Measurements from ENCODE around the gene BCS1L.

Gene BCS1L

DNA sequence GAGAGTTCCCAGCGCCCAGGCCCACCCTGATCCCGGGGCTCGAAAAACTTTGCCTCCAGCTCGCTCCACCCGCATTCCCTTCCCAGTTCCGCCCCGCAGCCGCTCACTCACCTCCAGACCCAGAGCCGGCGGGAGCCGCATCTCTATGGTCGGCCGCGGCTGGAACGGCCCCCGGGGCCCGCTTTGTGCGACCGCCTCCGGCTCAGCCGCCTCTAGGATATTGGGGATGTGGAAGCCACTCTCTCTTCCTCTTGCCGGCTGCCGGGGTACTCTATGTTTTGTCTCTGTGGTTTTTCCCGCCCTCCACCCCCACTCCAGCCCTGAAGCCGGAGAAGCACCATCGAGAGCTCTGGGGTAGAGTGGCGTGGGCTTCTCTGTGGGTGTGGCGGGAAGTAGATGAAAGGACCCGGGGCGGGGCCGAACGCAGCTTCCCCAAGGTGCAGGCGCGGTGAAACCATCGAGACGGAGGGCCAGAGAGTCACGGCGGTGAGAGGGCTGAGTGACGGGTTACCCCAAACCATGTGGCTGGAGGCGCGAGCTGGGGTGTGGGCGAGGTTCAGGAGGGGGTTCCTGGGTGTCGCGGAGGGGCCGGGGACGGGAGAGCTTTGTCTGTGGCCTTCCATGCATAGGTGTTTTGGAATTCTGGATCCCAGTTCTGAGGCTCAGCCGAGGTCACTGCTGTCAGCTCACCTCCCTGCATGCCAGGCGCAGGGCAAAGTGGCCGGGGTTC is at the start of gene BCS1L, which contains the start of gene ZNF142:
Gene BCS1L, plus strand, starts transcription at position 426 of the 730 bp plus-strand sequence. CDS start 1,305 bp downstream, outside the sequence.
Gene ZNF142, minus strand, starts transcription at position 366 of the 730 bp plus-strand sequence. CDS start 3,194 bp downstream, outside the sequence.
- peak within 1 kb of the TSS; percentile 81 for H3K9ac ChIP-seq (ENCODE audit: low read depth, low read length, poor library complexity, severe bottlenecking)
- H4K20me1 ChIP-seq (ENCODE audit: insufficient read depth, low read length, poor library complexity, severe bottlenecking) = peaks cover 4% of the 10 kb centered on the region
- peaks cover 17% of the 10 kb centered on the region for H3K4me1 ChIP-seq (ENCODE audit: insufficient read depth, low read length, poor library complexity, severe bottlenecking)
- H3K4me3 ChIP-seq (ENCODE audit: low read length, poor library complexity, severe bottlenecking) = peak within 1 kb of the TSS; percentile 96
- no peaks in the 10 kb centered on the region for H3K9me3 ChIP-seq (ENCODE audit: insufficient read depth, low read depth, low read length)
- peaks cover 35% of the 10 kb centered on the region for H3K79me2 ChIP-seq (ENCODE audit: insufficient read depth, low read length)
- H2AFZ ChIP-seq (ENCODE audit: low read length) = peak within 1 kb of the TSS; percentile 98
- no peak for TF ChIP-seq EZH2phosphoT487 (IDR thresholded peaks at IDR 0.05; ENCODE audit: borderline replicate concordance)
- TF ChIP-seq, protein P1, sequence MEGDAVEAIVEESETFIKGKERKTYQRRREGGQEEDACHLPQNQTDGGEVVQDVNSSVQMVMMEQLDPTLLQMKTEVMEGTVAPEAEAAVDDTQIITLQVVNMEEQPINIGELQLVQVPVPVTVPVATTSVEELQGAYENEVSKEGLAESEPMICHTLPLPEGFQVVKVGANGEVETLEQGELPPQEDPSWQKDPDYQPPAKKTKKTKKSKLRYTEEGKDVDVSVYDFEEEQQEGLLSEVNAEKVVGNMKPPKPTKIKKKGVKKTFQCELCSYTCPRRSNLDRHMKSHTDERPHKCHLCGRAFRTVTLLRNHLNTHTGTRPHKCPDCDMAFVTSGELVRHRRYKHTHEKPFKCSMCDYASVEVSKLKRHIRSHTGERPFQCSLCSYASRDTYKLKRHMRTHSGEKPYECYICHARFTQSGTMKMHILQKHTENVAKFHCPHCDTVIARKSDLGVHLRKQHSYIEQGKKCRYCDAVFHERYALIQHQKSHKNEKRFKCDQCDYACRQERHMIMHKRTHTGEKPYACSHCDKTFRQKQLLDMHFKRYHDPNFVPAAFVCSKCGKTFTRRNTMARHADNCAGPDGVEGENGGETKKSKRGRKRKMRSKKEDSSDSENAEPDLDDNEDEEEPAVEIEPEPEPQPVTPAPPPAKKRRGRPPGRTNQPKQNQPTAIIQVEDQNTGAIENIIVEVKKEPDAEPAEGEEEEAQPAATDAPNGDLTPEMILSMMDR (conservative IDR thresholded peaks at IDR 0.05; ENCODE audit: low read length) = no peak
- no peaks in the 10 kb centered on the region for H3K9me2 ChIP-seq (replicated peaks; ENCODE audit: low read depth, low read length)
- H3F3A ChIP-seq (ENCODE audit: low read depth) = no peaks in the 10 kb centered on the region
- H3K4me2 ChIP-seq (ENCODE audit: low read depth, low read length, poor library complexity, severe bottlenecking) = peak within 1 kb of the TSS; percentile 85
- peaks cover 29% of the 10 kb centered on the region; the same call in 1 of the 2 replicates for H3K36me3 ChIP-seq (ENCODE audit: insufficient read depth, low read length)
- no peaks in the 10 kb centered on the region for H3K27me3 ChIP-seq (ENCODE audit: insufficient read depth, low read length, poor library complexity, severe bottlenecking)

GRCh38 chr2:218615868-218616315 is 43.6 kb upstream of the BCS1L start:
- no peak for TF ChIP-seq EZH2phosphoT487 (IDR thresholded peaks at IDR 0.05; ENCODE audit: borderline replicate concordance)
- TF ChIP-seq, protein P1 (conservative IDR thresholded peaks at IDR 0.05; ENCODE audit: low read length) = no peak
- H4K20me1 ChIP-seq (ENCODE audit: insufficient read depth, low read length, poor library complexity, severe bottlenecking) = no peaks in the 10 kb centered on the region
- H3K9me3 ChIP-seq (ENCODE audit: insufficient read depth, low read depth, low read length) = no peaks in the 10 kb centered on the region
- H2AFZ ChIP-seq (ENCODE audit: low read length) = no peak overlapping the region
- H3F3A ChIP-seq (ENCODE audit: low read depth) = no peaks in the 10 kb centered on the region
- no peak overlapping the region for H3K4me2 ChIP-seq (ENCODE audit: low read depth, low read length, poor library complexity, severe bottlenecking)
- H3K79me2 ChIP-seq (ENCODE audit: insufficient read depth, low read length) = no peaks in the 10 kb centered on the region
- H3K4me3 ChIP-seq (ENCODE audit: low read length, poor library complexity, severe bottlenecking) = no peak overlapping the region
- H3K36me3 ChIP-seq (ENCODE audit: insufficient read depth, low read length) = no peaks in the 10 kb centered on the region
- H3K4me1 ChIP-seq (ENCODE audit: insufficient read depth, low read length, poor library complexity, severe bottlenecking) = no peaks in the 10 kb centered on the region
- no peaks in the 10 kb centered on the region for H3K9me2 ChIP-seq (replicated peaks; ENCODE audit: low read depth, low read length)
- H3K27me3 ChIP-seq (ENCODE audit: insufficient read depth, low read length, poor library complexity, severe bottlenecking) = no peaks in the 10 kb centered on the region
- no peak overlapping the region for H3K9ac ChIP-seq (ENCODE audit: low read depth, low read length, poor library complexity, severe bottlenecking)

- H3K9ac ChIP-seq (ENCODE audit: low read depth, low read length, poor library complexity, severe bottlenecking) = no peak overlapping the region
- H2AFZ ChIP-seq (ENCODE audit: low read length) = no peak overlapping the region
- TF ChIP-seq, protein P1 (conservative IDR thresholded peaks at IDR 0.05; ENCODE audit: low read length) = peak; percentile 15; the same call in 1 of the 2 replicates
- no peak for TF ChIP-seq EZH2phosphoT487 (IDR thresholded peaks at IDR 0.05; ENCODE audit: borderline replicate concordance)
- no peaks in the 10 kb centered on the region for H3K36me3 ChIP-seq (ENCODE audit: insufficient read depth, low read length)
- no peaks in the 10 kb centered on the region for H3K9me3 ChIP-seq (ENCODE audit: insufficient read depth, low read depth, low read length)
- H3K4me1 ChIP-seq (ENCODE audit: insufficient read depth, low read length, poor library complexity, severe bottlenecking) = no peaks in the 10 kb centered on the region
- no peaks in the 10 kb centered on the region for H4K20me1 ChIP-seq (ENCODE audit: insufficient read depth, low read length, poor library complexity, severe bottlenecking)
- H3K4me3 ChIP-seq (ENCODE audit: low read length, poor library complexity, severe bottlenecking) = no peak overlapping the region
- no peak overlapping the region for H3K4me2 ChIP-seq (ENCODE audit: low read depth, low read length, poor library complexity, severe bottlenecking)
- no peaks in the 10 kb centered on the region for H3K9me2 ChIP-seq (replicated peaks; ENCODE audit: low read depth, low read length)
- no peaks in the 10 kb centered on the region for H3K27me3 ChIP-seq (ENCODE audit: insufficient read depth, low read length, poor library complexity, severe bottlenecking)
- H3F3A ChIP-seq (ENCODE audit: low read depth) = no peaks in the 10 kb centered on the region
- no peaks in the 10 kb centered on the region for H3K79me2 ChIP-seq (ENCODE audit: insufficient read depth, low read length)
Measured at GRCh38 chr2:218618102-218618860, 41.2 kb upstream of the BCS1L start.
